Smooth muscle cell (in vitro differentiated cells): ENCODE data around the gene NBAS. TPM values are rescaled to one million over a fixed set of nuclear protein-coding genes. Genes with fewer than 3 reads are reported as not detected.

Source experiments
- DNase-seq: peaks from one replicate; lab custom pipeline; 2025; ENCODE audit not compliant: unreplicated experiment; lab: John Stamatoyannopoulos, UW
- H2AFZ ChIP-seq: fragments of 200-600 bp; sonication (generic); 2 replicates; pipeline ENCODE4 v1.6.0; 2016; ENCODE audit warnings: antibody characterized with exemption, low read depth, mild to moderate bottlenecking
- H3F3A ChIP-seq: fragments of 200-600 bp; sonication (generic); 2 replicates; pipeline ENCODE4 v1.6.0; 2017; ENCODE audit warnings: antibody characterized with exemption, low read depth
- H3K27ac ChIP-seq: fragments of 200-600 bp; sonication (generic); 2 replicates; pipeline ENCODE4 v1.5.1; 2016; ENCODE audit warnings: low read depth, mild to moderate bottlenecking
- H3K27me3 ChIP-seq: fragments of 200-600 bp; sonication (generic); 2 replicates; pipeline ENCODE4 v1.6.1; 2016; ENCODE audit warnings: low read depth, mild to moderate bottlenecking
- H3K36me3 ChIP-seq: fragments of 200-600 bp; sonication (generic); 2 replicates; pipeline ENCODE4 v1.5.1; 2016; ENCODE audit warnings: low read depth
- H3K4me1 ChIP-seq: fragments of 200-600 bp; sonication (generic); 2 replicates; pipeline ENCODE4 v1.5.1; 2016; ENCODE audit warnings: low read depth
- H3K4me2 ChIP-seq: fragments of 200-600 bp; sonication (generic); 2 replicates; pipeline ENCODE4 v1.6.0; 2016; ENCODE audit warnings: mild to moderate bottlenecking
- H3K4me3 ChIP-seq: fragments of 200-600 bp; sonication (generic); 2 replicates; pipeline ENCODE4 v1.5.1; 2016; ENCODE audit warnings: mild to moderate bottlenecking
- H3K79me2 ChIP-seq: fragments of 200-600 bp; sonication (generic); 2 replicates; pipeline ENCODE4 v1.6.0; 2016; ENCODE audit warnings: low read depth, mild to moderate bottlenecking
- H3K9ac ChIP-seq: fragments of 200-600 bp; sonication (generic); 2 replicates; pipeline ENCODE4 v1.6.0; 2016; ENCODE audit warnings: low read depth
- H3K9me3 ChIP-seq: fragments of 200-600 bp; sonication (generic); replicated peaks from 2 replicates; pipeline ENCODE4 v1.5.1; 2016; ENCODE audit warnings: low read depth
- H4K20me1 ChIP-seq: fragments of 200-600 bp; sonication (generic); 2 replicates; pipeline ENCODE4 v1.6.0; 2016; ENCODE audit warnings: low read depth
- WGBS: methylation state at CpG from one replicate; pipeline ENCODE4 v1.1.7; 2016; ENCODE audit warnings: low lambda C conversion rate; 5-methylcytosine and 5-hydroxymethylcytosine counted together
- polyA plus RNA-seq: library from polyadenylated mRNA; unstranded; fragments of >200 nt; fragmentation: Nextera tagmentation; extraction: Ambion mirVana; gene quantifications from 2 replicates; pipeline ENCODE4 v1.2.1, GENCODE V29; 2016
- total RNA-seq: library from RNA; depleted of rRNA; stranded (reverse); fragments of >200 nt; gene quantifications from 2 replicates; pipeline ENCODE4 v1.2.3, GENCODE V29; 2014
- TF ChIP-seq, protein P1 (sequence below): fragments of 200-600 bp; sonication (generic); IDR thresholded peaks from 2 replicates; pipeline ENCODE4 v1.5.1; 2017; ENCODE audit warnings: borderline replicate concordance, mild to moderate bottlenecking, antibody characterized with exemption; ENCODE audit not compliant: insufficient read depth, poor library complexity, severe bottlenecking

Gene NBAS
- 51.1 and 72.0 TPM in 2 replicates for total RNA-seq
- polyA plus RNA-seq: 28.8 and 31.2 TPM in 2 replicates

DNA sequence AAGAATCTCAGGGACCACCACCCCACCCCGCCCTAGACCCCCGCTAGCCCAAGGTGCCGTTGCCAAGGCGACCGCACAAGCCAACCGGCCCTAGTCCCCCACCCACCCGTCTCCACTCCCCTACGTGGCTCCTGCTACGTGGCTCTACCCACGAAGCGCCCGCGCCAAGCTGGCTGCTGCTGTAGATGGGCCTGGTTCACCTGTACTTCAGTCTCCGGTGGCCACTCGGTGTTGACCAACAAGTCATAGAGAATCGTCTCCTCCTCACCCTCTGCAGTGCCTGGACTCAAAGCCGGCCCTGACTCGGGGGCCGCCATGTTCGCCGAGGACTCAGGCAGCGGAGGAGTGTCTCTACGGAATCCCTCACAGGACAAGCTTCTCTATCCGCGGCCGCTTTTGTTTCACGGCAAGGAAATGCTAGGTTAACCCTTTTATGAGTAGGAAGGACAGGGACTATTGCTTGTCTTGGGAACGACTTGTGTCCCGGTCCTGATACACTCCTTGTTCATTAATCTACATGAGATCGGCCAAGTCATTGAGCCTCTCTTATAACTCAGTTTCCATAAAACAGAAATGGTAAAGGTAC is at the start of gene NBAS:
Gene NBAS, minus strand, starts transcription at position 347 of the 586 bp plus-strand sequence. Its CDS starts 30 bp downstream, at position 317.
- Histone ChIP-seq H3K79me2 (peaks cover 50% of the 10 kb centered on the region), H4K20me1 (peaks cover 26% of the 10 kb centered on the region), H3K9ac (peak within 1 kb of the TSS; percentile 99), H3K4me3 (peak within 1 kb of the TSS; percentile 94), H3K4me2 (peak within 1 kb of the TSS; percentile 98), H3K36me3 (no peaks in the 10 kb centered on the region), H3K27ac (peak within 1 kb of the TSS; percentile 99), H3K9me3 (no peaks in the 10 kb centered on the region), H3K27me3 (peaks cover 6% of the 10 kb centered on the region), H3K4me1 (peaks cover 7% of the 10 kb centered on the region), H2AFZ (peak within 1 kb of the TSS; percentile 99), H3F3A (peaks cover 4% of the 10 kb centered on the region)
- under 1% methylated on average over 30 of the region's 30 CpGs for WGBS
- DNase-seq: peak; percentile 31
- TF ChIP-seq, protein P1, sequence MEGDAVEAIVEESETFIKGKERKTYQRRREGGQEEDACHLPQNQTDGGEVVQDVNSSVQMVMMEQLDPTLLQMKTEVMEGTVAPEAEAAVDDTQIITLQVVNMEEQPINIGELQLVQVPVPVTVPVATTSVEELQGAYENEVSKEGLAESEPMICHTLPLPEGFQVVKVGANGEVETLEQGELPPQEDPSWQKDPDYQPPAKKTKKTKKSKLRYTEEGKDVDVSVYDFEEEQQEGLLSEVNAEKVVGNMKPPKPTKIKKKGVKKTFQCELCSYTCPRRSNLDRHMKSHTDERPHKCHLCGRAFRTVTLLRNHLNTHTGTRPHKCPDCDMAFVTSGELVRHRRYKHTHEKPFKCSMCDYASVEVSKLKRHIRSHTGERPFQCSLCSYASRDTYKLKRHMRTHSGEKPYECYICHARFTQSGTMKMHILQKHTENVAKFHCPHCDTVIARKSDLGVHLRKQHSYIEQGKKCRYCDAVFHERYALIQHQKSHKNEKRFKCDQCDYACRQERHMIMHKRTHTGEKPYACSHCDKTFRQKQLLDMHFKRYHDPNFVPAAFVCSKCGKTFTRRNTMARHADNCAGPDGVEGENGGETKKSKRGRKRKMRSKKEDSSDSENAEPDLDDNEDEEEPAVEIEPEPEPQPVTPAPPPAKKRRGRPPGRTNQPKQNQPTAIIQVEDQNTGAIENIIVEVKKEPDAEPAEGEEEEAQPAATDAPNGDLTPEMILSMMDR: no peak

DNA sequence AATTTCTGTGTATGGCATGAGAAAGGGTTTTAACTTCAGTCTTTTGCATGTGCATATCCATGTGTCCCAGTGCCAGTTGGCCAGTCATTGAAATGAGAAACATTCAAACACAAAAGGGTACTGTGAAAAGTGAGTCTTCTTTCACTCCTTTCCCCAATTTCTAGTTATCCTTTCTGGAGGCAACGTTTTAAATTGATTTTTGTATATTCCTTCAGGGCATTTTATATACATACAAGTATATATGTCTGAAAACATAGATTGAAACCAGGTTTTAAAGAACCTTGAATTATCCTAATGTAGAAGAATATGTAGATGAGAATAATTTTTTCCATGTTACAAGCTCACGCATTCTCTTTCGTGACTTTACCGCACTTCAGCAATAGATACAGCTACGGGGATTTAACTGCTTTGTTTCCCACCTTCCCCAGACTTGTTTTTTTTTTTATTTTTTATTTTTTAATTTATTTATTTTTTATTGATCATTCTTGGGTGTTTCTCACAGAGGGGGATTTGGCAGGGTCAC is 49.4 kb upstream of the NBAS start:
- H4K20me1 ChIP-seq: peaks cover 6% of the 10 kb centered on the region
- no peaks in the 10 kb centered on the region for H3K9me3 ChIP-seq
- no peak overlapping the region for H3K4me2 ChIP-seq
- H3K27ac ChIP-seq: no peak overlapping the region
- H3K4me3 ChIP-seq: no peak overlapping the region
- WGBS: 97% methylated on average over 5 of the region's 5 CpGs
- no peak overlapping the region for H2AFZ ChIP-seq
- H3F3A ChIP-seq: no peaks in the 10 kb centered on the region
- TF ChIP-seq, protein P1: no peak
- H3K9ac ChIP-seq: no peak overlapping the region
- no peaks in the 10 kb centered on the region for H3K27me3 ChIP-seq
- H3K4me1 ChIP-seq: no peaks in the 10 kb centered on the region
- peaks cover 40% of the 10 kb centered on the region for H3K36me3 ChIP-seq
- DNase-seq: no peak
- no peaks in the 10 kb centered on the region for H3K79me2 ChIP-seq

DNA sequence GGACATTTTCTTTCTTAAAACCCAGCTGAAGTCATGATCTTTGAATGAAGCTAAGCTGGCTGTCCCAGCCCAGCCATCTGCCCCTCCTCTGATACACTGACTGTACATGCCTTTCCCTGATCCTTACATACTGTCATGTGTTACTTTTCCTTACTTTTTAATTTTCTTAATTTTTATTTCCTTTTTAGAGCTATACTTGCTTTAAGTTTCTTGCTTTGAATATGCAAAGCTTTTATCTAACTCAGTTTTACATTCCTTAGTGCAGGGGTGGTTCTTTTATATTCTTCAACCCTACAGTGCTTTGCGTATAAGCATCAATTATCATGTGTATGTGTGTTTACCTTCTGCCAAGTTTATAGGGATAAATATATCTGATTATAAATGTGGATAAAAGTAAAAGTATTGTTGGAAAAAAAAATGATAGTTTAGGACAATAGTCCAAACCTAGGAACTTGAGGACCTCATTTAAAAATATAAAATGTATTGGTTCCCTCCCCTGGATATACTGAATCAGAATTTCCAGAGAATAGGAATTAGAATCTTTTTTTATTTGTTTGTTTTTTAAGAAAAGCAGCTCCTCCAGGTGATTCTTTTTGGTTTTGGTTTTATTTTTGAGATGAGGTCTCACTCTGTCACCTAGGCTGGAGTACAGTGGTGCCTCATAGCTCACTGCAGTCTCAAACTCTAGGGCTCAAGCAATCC is 48.4 kb upstream of the NBAS start:
- TF ChIP-seq, protein P1: no peak
- H3K27ac ChIP-seq: no peak overlapping the region
- WGBS: 98% methylated on average over 1 of the region's 1 CpG
- no peaks in the 10 kb centered on the region for H3K79me2 ChIP-seq
- H3K27me3 ChIP-seq: no peaks in the 10 kb centered on the region
- H3K4me3 ChIP-seq: no peak overlapping the region
- no peaks in the 10 kb centered on the region for H3K9me3 ChIP-seq
- no peak overlapping the region for H3K9ac ChIP-seq
- DNase-seq: no peak
- H3F3A ChIP-seq: no peaks in the 10 kb centered on the region
- no peaks in the 10 kb centered on the region for H3K4me1 ChIP-seq
- H3K4me2 ChIP-seq: no peak overlapping the region
- peaks cover 46% of the 10 kb centered on the region for H3K36me3 ChIP-seq
- H4K20me1 ChIP-seq: peaks cover 1% of the 10 kb centered on the region
- no peak overlapping the region for H2AFZ ChIP-seq
